Stimulated activated CD8-positive, alpha-beta memory T cell treated with anti-CD3 and anti-CD28 coated beads, Interleukin-4, amount 100 ng/mL, for 1 hour (primary cell): Measurements from ENCODE around the gene ATP8B4.

ENCODE experiments used
- DNase-seq, 2 donors: peaks; one replicate each; pipeline ENCODE4 v3.0.0-alpha.2; 2020; ENCODE audit warnings: low read depth in 2 of 2, low spot score in 1 of 2

Gene ATP8B4

GRCh38 chr15:50028326-50028725 is 90.7 kb downstream of the ATP8B4 start:
- no peak for DNase-seq

DNA sequence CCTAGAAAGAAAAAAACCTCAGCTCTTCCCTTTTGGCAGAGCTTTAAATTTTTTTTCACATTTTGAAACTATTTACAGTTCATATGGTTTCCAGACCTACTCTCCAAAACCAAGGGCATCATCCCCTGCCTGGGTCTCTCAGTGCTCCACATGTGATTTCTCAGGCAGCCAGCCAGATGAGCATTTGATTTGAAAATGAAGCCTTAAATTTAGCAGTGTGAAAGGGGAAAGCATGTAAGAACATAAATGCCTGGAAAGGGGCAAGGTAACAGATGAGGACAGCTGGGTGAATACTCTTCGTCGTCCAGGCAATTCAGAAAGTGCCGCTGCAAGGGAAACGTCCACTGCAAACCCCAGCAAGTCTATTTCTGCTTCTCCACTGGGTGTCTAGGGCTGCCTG is 94.8 kb downstream of the ATP8B4 start:
- no peak for DNase-seq

- DNase-seq, result no peak
Measured at GRCh38 chr15:50018491-50018890, 100.5 kb downstream of the ATP8B4 start.

DNA sequence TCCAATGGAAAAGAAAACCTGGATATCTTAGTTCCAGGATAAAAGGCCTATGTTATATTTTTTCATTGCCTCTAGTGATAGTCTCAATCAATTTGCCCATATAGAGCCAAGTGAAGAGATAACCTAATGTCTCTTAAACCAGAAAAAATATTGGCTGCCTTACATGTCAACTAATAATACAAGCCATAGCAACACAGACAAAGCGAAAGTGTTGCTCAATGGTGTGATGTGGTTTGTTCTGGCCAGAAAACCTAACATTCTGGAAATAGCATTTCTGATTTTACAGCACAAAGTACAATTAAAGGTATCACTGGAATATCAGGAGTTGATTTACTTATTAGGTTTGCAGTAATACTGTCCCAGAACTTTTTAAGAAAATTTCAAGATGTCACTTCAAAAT is 101.5 kb downstream of the ATP8B4 start:
- no peak for DNase-seq

DNA sequence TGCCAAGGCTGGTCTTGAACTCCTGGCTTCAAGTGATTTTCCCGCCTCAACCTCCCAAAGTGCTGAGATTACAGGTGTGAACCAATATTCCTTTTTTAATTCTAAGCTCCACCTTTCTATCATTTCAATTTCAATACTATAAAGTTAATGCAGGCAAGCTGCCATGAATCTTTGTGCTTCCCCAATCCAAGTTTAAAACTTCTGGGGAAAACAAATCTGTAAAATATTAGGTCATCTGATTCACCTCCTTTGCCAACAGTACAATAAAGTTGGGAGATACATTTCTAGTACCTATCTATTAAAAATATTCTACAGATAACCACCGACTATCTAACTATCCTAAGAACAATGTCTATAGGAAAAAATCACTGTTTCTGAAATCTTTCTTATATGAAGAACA is 102.1 kb downstream of the ATP8B4 start:
- no peak for DNase-seq

GRCh38 chr15:50012790-50013189 is 106.2 kb downstream of the ATP8B4 start:
- DNase-seq, result no peak

DNA sequence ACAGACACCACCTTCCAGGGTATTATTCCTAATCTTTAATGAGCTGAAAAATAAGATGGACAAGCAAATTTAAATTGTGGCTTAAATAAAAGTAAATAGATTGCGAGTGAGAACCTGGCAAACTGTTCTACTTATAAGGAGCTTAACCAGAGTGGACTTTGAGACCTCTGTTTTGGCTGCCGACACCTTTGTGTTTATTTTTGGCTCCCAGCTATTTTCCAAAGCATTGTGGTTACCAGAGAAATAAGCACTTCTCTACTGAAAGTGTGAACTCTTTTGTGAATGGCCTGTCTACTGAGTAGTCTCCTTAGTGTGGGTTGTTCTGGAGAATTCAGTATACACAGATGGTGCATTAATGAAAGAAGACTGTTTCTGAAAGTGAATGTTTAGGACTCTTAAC is 109.4 kb downstream of the ATP8B4 start:
- no peak for DNase-seq

DNA sequence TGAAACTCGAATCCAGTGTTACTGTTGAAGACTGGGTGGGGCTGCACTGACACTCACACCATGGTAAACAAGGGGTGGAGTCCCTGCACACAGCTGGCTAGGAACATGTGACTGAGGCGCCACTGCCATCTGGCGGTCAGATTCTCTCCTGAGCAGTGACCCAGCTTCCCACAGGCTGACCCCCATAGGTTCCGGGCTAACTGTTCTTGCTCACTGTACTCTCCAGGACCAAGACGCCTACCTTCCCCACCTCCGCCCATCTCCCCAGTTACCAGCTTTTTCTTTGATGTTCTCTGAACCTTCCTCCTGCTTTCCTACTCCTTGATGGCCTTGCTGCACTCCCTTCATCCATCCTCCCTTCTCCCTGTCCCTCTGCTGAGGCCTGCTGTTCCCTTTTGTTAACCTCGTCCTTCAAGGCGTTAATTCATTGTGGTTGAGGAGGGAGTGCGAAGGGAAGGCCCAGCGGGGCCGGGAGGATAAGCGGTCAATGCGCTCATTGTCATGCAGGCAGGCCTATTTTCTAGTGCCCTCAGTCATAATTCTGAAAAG is 115.2 kb downstream of the ATP8B4 start:
- DNase-seq, result peak; percentile 19

DNA sequence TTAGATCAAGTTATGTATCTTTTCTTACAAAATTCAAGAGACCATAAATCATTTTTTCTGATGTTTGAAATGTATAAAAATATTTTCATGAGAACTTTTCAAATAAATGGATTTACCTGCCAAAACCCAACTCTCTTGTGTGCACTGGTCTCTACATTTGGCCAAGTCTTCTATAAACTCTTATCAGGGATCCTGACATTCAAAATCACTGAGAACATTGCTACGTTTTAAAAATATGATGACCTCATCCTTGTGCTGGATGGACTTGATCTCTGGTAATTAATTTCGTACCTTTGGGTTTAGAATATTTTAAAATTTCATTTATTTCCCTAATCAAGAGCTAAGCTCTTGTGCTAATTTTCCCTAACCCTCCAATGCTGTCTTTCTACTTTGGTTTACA is 127.4 kb downstream of the ATP8B4 start:
- DNase-seq, result no peak

DNA sequence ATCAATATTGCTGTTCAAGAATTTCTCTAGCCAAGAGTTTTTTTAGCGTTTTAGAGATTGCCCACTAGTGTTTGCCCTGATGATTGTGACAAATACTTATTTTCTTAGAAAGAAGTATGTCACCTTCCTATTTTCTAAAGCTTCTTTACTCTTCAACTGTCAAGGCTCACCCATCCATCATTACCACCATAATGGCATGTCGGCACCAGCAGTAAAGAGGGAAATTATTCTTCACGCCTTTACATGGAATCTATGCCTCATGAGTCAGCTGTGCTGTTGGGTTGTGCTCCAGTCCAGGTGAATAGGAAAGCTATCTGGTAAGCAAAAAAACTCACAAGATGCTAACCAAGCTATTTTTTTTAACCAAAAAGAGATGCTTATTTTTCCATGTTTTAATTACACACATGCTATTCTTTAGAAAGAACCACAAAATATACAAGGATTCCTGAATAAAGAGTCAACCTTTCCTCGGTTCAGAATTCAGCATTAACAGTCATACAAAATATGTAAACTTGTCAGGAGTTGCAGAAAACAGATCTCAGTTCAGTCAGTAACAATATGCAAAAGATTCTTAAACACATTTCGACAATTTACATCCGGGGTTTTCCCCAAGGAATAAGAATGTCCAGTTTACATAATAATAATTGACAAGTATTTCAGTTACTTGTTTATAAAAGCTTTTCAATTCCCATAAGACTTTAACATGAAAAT is 128.0 kb downstream of the ATP8B4 start:
- no peak for DNase-seq

GRCh38 chr15:49989498-49989897 is 129.5 kb downstream of the ATP8B4 start:
- DNase-seq, result no peak

- no peak for DNase-seq
Measured at GRCh38 chr15:49988766-49989165, 130.3 kb downstream of the ATP8B4 start.

DNA sequence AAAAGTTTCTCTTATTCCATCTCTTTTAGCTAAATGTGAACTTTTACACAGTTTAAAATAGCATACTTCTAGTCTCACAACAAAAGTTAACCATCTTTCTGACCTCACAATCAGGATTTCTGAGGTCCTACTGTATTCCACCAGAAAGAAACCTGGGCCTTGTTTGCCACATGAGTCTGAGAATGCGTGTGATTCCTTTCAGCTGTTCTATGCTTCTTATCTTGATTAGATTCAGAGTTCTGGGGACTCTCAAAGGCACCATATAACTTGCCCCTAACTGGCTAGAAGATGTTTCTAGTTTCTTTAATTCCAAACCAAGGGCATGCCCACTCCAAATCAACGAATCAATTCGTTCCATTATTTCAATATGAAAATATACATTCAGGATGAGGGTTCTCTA is 131.1 kb downstream of the ATP8B4 start:
- DNase-seq, result no peak

- no peak for DNase-seq
Measured at GRCh38 chr15:49987198-49987785, 131.7 kb downstream of the ATP8B4 start.

DNA sequence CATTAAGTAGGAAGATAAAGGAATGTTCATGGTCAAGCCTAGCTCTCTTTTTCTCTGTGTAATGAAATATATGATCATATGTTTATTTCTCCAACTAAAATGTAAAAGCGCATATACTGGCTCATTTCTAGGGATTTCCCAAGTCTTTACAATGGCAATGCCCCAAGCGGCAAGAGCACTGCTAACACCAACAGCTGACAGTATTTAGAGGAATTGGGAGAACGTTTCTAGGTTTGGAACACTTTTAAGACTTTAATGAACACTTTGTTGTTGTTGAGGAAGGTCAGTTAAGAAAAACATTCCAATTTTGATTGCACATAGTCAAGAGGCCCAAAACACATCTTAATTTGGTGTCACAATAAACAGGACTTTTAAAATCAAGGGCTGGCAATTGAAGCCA is 132.7 kb downstream of the ATP8B4 start:
- no peak for DNase-seq

DNA sequence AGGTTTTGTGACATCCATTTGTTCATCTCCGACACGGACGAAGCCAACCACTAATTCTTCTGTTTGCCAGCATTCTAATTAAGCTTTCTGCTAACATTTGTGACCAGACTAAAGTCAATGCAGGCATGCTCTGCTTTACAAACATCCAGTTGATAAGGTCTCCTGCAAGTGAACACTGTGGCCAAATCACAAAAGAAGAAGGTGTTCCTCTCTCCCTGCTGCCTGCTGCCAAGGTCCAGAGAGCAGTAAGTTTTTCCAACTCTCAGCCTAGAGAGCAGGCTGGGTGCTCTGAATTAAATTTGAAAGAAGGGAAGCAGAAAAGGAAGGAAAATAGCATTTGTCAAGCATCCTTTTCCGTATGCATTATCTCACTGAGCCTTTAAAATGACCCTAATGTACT is 133.6 kb downstream of the ATP8B4 start:
- DNase-seq, result no peak

- DNase-seq, result no peak
Measured at GRCh38 chr15:49984436-49984835, 134.6 kb downstream of the ATP8B4 start.

GRCh38 chr15:49982584-49982983 is 136.4 kb downstream of the ATP8B4 start:
- no peak for DNase-seq

DNA sequence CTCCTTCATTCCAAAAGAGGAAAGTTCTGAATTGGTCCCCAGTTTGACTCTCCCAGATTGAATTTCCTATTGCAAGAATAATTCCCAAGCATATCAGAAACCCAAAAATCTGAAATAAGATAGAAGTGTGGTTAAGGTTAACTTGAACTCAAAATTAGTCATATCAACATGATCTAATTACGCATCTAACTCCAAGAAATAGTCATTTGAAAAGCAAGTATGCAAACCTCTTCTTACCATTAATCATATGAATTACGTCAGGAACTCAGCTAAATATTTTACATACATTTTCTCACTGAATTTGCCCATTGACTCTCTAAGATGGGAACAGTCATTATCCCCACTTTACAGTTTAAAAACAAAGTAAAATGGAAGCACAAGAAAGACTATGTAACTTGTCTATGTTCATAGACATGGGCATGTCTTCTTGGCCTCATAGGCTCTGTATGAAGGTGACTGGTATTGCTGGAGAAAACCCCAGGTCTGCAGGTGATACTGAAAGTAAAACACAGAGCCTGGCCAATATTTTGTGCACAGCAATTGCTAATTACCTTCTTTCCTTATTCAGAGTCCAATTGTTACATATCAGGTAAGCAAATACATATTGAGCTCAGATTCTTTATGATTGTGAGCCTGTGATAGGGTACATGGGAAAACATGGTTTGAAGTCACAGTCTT is 139.2 kb downstream of the ATP8B4 start:
- DNase-seq, result no peak

- no peak for DNase-seq
Measured at GRCh38 chr15:49978121-49978520, 140.9 kb downstream of the ATP8B4 start.

- no peak for DNase-seq
Measured at GRCh38 chr15:49977306-49977705, 141.7 kb downstream of the ATP8B4 start.

DNA sequence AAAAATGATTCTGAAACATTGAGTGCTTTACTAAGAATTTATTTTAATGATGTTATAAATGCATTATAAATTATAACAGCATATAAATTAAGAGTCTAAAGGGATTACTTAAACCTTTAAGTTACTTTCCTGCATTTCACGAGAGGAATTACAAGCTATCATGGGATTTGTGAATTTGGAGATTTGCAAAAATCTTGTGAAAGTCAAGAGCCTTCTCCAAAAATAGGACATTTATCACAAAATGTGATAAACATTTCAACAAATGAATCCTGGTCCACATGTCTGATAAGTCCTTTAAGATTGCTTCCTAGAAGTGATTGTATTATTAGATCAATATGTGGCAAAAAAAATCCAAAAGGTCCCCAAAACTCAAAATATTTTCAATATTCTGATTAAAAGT is 154.5 kb downstream of the ATP8B4 start:
- no peak for DNase-seq
